ENCODE measurements around the gene MT1F. TPM values are rescaled to one million over a fixed set of nuclear protein-coding genes. Genes with fewer than 3 reads are reported as not detected.

The MT1F gene
- total RNA-seq, 1 donor from 2014 or later, result 12.7 TPM

- Mint-ChIP-seq H3K9me3 (ENCODE audit: unreplicated experiment) (no peaks in the 10 kb centered on the region), H3K36me3 (ENCODE audit: unreplicated experiment) (peaks cover 3% of the 10 kb centered on the region), H3K4me1 (ENCODE audit: unreplicated experiment) (peaks cover 20% of the 10 kb centered on the region), H3K27me3 (ENCODE audit: unreplicated experiment) (peaks cover 45% of the 10 kb centered on the region), H3K4me3 (ENCODE audit: unreplicated experiment) (no peak overlapping the region), H3K27ac (ENCODE audit: unreplicated experiment) (no peak overlapping the region)
- no peak for DNase-seq (ENCODE audit: extremely low spot score, unreplicated experiment)
- no peak for TF ChIP-seq CTCF (IDR thresholded peaks at IDR 0.05)
These were observed 17.7 kb upstream of the MT1F start for GRCh38 chr16:56640076-56640475.

- no peak overlapping the region for H3K27ac Mint-ChIP-seq (ENCODE audit: unreplicated experiment)
- no peak for DNase-seq (ENCODE audit: extremely low spot score, unreplicated experiment)
- no peaks in the 10 kb centered on the region for H3K9me3 Mint-ChIP-seq (ENCODE audit: unreplicated experiment)
- H3K4me3 Mint-ChIP-seq (ENCODE audit: unreplicated experiment), result no peak overlapping the region
- no peak for TF ChIP-seq CTCF (IDR thresholded peaks at IDR 0.05)
- H3K36me3 Mint-ChIP-seq (ENCODE audit: unreplicated experiment), result peaks cover 3% of the 10 kb centered on the region
- H3K27me3 Mint-ChIP-seq (ENCODE audit: unreplicated experiment), result peaks cover 47% of the 10 kb centered on the region
- peaks cover 15% of the 10 kb centered on the region for H3K4me1 Mint-ChIP-seq (ENCODE audit: unreplicated experiment)
These were observed 16.6 kb upstream of the MT1F start for GRCh38 chr16:56641166-56641565.

GRCh38 chr16:56643080-56643778 lies 14.5 kb upstream of the MT1F start:
- Mint-ChIP-seq H3K4me1 (ENCODE audit: unreplicated experiment) (peaks cover 10% of the 10 kb centered on the region), H3K36me3 (ENCODE audit: unreplicated experiment) (no peaks in the 10 kb centered on the region), H3K9me3 (ENCODE audit: unreplicated experiment) (no peaks in the 10 kb centered on the region), H3K4me3 (ENCODE audit: unreplicated experiment) (peak overlapping the region; percentile 35), H3K27ac (ENCODE audit: unreplicated experiment) (no peak overlapping the region), H3K27me3 (ENCODE audit: unreplicated experiment) (peaks cover 37% of the 10 kb centered on the region)
- DNase-seq (ENCODE audit: extremely low spot score, unreplicated experiment), result no peak
- TF ChIP-seq CTCF (IDR thresholded peaks at IDR 0.05), result peak; percentile 32

GRCh38 chr16:56643833-56644232 lies 13.9 kb upstream of the MT1F start:
- no peak for DNase-seq (ENCODE audit: extremely low spot score, unreplicated experiment)
- no peak for TF ChIP-seq CTCF (IDR thresholded peaks at IDR 0.05)
- Mint-ChIP-seq H3K27me3 (ENCODE audit: unreplicated experiment) (peaks cover 40% of the 10 kb centered on the region), H3K27ac (ENCODE audit: unreplicated experiment) (no peak overlapping the region), H3K4me3 (ENCODE audit: unreplicated experiment) (no peak overlapping the region), H3K9me3 (ENCODE audit: unreplicated experiment) (no peaks in the 10 kb centered on the region), H3K4me1 (ENCODE audit: unreplicated experiment) (peaks cover 7% of the 10 kb centered on the region), H3K36me3 (ENCODE audit: unreplicated experiment) (no peaks in the 10 kb centered on the region)

GRCh38 chr16:56645311-56645710 lies 12.4 kb upstream of the MT1F start:
- Mint-ChIP-seq H3K27ac (ENCODE audit: unreplicated experiment) (no peak overlapping the region), H3K9me3 (ENCODE audit: unreplicated experiment) (no peaks in the 10 kb centered on the region), H3K4me1 (ENCODE audit: unreplicated experiment) (peaks cover 7% of the 10 kb centered on the region), H3K27me3 (ENCODE audit: unreplicated experiment) (peaks cover 36% of the 10 kb centered on the region), H3K36me3 (ENCODE audit: unreplicated experiment) (no peaks in the 10 kb centered on the region), H3K4me3 (ENCODE audit: unreplicated experiment) (no peak overlapping the region)
- TF ChIP-seq CTCF (IDR thresholded peaks at IDR 0.05), result no peak
- DNase-seq (ENCODE audit: extremely low spot score, unreplicated experiment), result no peak
